ENCODE data around the gene LSM14B. TPM values are rescaled to one million over a fixed set of nuclear protein-coding genes. Genes with fewer than 3 reads are reported as not detected.

The LSM14B gene
- total and polyA plus RNA-seq, 4 donors = 14.5 to 29.5 (median 19.9) TPM

DNA sequence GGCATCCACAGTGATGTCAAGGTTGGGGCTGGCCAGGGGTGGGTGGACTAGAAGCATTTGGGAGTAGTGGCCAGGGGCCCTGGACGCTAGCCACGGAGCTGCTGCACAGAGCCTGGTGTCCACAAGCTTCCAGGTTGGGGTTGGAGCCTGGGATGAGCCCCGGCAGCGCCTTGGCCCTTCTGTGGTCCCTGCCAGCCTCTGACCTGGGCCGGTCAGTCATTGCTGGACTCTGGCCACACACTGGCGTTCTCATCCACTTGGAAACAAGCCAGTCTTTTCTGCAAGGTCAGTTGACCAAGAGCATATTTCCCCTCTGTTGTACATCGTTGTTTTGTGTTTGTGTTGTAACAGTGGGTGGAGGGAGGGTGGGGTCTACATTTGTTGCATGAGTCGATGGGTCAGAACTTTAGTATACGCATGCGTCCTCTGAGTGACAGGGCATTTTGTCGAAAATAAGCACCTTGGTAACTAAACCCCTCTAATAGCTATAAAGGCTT lies 12.5 kb downstream of the LSM14B start:
- H3K27me3 ChIP-seq (ENCODE audit: control insufficient read depth in 1 of 2, insufficient read depth in 2 of 2, low read length in 1 of 2) = no peaks in the 10 kb centered on the region
- H3K4me1 ChIP-seq (ENCODE audit: control insufficient read depth in 1 of 2, insufficient read depth in 2 of 2, low read length in 2 of 2) = no peaks in the 10 kb centered on the region
- peak in 1 of 2 donors; percentile 78 for DNase-seq
- H3K4me3 ChIP-seq (ENCODE audit: low read length in 2 of 2) = no peak overlapping the region
- no peak for ATAC-seq (ENCODE audit: low FRiP score)
- no peak overlapping the region for H3K27ac ChIP-seq (ENCODE audit: low read depth in 1 of 2, low read length in 2 of 2)
- WGBS, 2 donors = 51 to 53% methylated on average over 11 of the region's 11 CpGs
- intact Hi-C loops (cut with DNase I) = loop anchor here (1.0 to 5.0 kb wide), 4 partner anchors 9 to 122 kb away; partner anchors contain the start of gene TAF4 (in 2 of the 2)
- peaks cover 0 to 30% of the 10 kb centered on the region in 2 donors for H3K36me3 ChIP-seq (ENCODE audit: control insufficient read depth in 1 of 2, insufficient read depth in 2 of 2, low read length in 1 of 2)
- no peaks in the 10 kb centered on the region for H3K9me3 ChIP-seq (ENCODE audit: control insufficient read depth, low read length)

DNA sequence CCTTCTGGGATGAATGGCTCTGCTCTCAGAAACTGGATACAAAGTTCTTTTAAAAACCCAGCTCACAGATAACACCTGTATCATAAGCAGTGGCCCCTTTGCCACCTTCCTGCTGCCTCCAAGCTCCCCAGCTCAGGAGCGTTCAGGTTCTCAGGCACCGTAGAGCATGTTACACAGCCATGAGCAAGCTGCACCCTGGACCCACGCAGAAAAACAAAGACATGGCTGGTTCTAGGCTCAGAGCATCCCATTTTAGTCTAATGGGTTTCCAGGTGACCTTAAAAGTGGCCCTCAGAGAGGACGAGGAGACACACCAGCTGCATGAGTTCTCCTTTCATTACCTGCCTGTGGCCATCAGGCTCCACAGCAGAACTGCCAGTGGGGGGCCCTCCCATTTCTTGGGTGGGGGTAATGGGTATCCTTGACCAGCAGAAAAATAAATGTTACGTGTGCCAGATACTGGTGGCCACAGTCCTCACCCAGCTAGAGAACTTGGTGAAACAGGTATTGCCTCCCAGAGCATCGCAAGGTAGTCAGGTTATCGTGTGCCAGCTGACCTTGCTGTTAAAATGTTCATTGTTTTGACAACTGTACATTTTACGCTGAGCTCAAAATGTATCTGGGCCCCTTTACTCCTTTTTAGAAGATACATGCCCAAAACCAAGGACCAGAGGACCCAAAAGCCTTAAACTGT lies 13.4 kb downstream of the LSM14B start:
- Histone ChIP-seq H3K4me1 (ENCODE audit: control insufficient read depth in 1 of 2, insufficient read depth in 2 of 2, low read length in 2 of 2) (no peaks in the 10 kb centered on the region), H3K27me3 (ENCODE audit: control insufficient read depth in 1 of 2, insufficient read depth in 2 of 2, low read length in 1 of 2) (no peaks in the 10 kb centered on the region), H3K4me3 (ENCODE audit: low read length in 2 of 2) (no peak overlapping the region), H3K27ac (ENCODE audit: low read depth in 1 of 2, low read length in 2 of 2) (no peak overlapping the region), H3K36me3 (ENCODE audit: control insufficient read depth in 1 of 2, insufficient read depth in 2 of 2, low read length in 1 of 2) (peaks cover 0 to 29% of the 10 kb centered on the region in 2 donors), H3K9me3 (ENCODE audit: control insufficient read depth, low read length) (no peaks in the 10 kb centered on the region)
- WGBS, 2 donors = 83 to 84% methylated on average over 8 of the region's 8 CpGs
- intact Hi-C loops (cut with DNase I) = loop anchor here (2.0 to 5.0 kb wide), 4 partner anchors 68 to 125 kb away; partner anchors contain the start of gene TAF4 (in 2 of the 2)
- DNase-seq (no peak), ATAC-seq (ENCODE audit: low FRiP score) (no peak)

DNA sequence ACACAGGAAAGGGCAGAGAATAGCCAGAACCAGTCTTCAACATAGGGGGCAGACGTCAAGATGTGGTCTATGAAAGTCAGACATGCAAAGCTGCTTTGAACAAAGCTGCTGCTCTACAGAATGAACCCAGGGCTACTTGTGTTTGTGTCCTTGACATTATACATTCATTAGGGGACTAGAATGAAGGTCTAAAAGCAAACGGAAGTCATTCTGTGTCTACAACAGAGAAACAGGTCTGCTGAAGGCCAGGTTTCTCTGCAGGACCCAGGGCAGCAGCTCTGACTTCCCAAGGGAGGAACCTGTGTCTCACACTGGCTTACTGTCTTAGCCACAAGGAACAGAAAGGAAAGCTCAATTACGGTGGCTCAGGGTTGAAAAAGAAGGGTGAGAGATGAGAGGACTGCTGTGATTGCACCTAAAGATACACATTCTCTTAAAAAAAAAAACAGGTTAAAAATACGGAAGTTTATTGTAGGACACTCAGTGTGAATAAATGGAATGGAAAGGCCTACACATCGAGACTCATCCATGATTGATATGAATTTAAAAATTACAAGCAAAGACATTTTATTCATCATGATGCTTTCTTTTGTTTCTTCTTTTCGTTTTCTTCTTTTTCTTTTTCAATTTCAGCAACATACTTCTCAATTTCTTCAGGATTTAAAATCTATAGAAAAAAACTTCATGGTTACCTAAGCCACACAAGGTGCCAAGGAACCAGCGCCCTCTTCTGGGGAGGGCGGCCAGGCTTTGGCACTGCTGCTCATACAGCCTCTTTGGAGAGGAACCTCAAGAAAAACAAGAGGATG lies 14.2 kb downstream of the LSM14B start:
- Histone ChIP-seq H3K27ac (ENCODE audit: low read depth in 1 of 2, low read length in 2 of 2) (no peak overlapping the region), H3K9me3 (ENCODE audit: control insufficient read depth, low read length) (no peaks in the 10 kb centered on the region), H3K36me3 (ENCODE audit: control insufficient read depth in 1 of 2, insufficient read depth in 2 of 2, low read length in 1 of 2) (peaks cover 0 to 24% of the 10 kb centered on the region in 2 donors), H3K4me1 (ENCODE audit: control insufficient read depth in 1 of 2, insufficient read depth in 2 of 2, low read length in 2 of 2) (no peaks in the 10 kb centered on the region), H3K27me3 (ENCODE audit: control insufficient read depth in 1 of 2, insufficient read depth in 2 of 2, low read length in 1 of 2) (no peaks in the 10 kb centered on the region), H3K4me3 (ENCODE audit: low read length in 2 of 2) (no peak overlapping the region)
- WGBS, 2 donors = 43 to 45% methylated on average over 8 of the region's 8 CpGs
- peak; percentile 61 for ATAC-seq (ENCODE audit: low FRiP score)
- peak; percentile 74 to 86 for DNase-seq
- intact Hi-C loops (cut with DNase I) = loop anchor here (2.0 to 5.0 kb wide), 4 partner anchors 69 to 126 kb away; partner anchors contain the start of gene TAF4 (in 2 of the 2)

DNA sequence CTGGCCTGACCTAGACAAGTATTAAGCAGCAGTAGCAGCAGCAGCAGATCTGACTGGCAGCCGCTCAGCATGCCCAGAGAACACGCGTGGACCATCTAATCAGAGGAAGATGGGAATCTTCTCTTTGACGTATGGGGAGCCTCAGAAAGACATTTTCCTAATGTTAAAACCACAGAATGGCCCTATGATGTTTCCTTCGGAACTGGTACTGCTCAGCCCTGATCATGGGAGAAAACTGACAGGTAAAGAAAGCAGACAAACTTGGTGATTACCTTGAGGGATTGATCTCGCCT lies 14.8 kb downstream of the LSM14B start:
- intact Hi-C loops (cut with DNase I) = loop anchor here (2.0 to 5.0 kb wide), 4 partner anchors 70 to 126 kb away; partner anchors contain the start of gene TAF4 (in 2 of the 2)
- no peak overlapping the region for H3K4me3 ChIP-seq (ENCODE audit: low read length in 2 of 2)
- WGBS, 2 donors = 64 to 66% methylated on average over 6 of the region's 6 CpGs
- no peak for ATAC-seq (ENCODE audit: low FRiP score)
- no peak for DNase-seq
- H3K9me3 ChIP-seq (ENCODE audit: control insufficient read depth, low read length) = no peaks in the 10 kb centered on the region
- no peaks in the 10 kb centered on the region for H3K27me3 ChIP-seq (ENCODE audit: control insufficient read depth in 1 of 2, insufficient read depth in 2 of 2, low read length in 1 of 2)
- H3K4me1 ChIP-seq (ENCODE audit: control insufficient read depth in 1 of 2, insufficient read depth in 2 of 2, low read length in 2 of 2) = no peaks in the 10 kb centered on the region
- peaks cover 0 to 20% of the 10 kb centered on the region in 2 donors for H3K36me3 ChIP-seq (ENCODE audit: control insufficient read depth in 1 of 2, insufficient read depth in 2 of 2, low read length in 1 of 2)
- H3K27ac ChIP-seq (ENCODE audit: low read depth in 1 of 2, low read length in 2 of 2) = no peak overlapping the region

DNA sequence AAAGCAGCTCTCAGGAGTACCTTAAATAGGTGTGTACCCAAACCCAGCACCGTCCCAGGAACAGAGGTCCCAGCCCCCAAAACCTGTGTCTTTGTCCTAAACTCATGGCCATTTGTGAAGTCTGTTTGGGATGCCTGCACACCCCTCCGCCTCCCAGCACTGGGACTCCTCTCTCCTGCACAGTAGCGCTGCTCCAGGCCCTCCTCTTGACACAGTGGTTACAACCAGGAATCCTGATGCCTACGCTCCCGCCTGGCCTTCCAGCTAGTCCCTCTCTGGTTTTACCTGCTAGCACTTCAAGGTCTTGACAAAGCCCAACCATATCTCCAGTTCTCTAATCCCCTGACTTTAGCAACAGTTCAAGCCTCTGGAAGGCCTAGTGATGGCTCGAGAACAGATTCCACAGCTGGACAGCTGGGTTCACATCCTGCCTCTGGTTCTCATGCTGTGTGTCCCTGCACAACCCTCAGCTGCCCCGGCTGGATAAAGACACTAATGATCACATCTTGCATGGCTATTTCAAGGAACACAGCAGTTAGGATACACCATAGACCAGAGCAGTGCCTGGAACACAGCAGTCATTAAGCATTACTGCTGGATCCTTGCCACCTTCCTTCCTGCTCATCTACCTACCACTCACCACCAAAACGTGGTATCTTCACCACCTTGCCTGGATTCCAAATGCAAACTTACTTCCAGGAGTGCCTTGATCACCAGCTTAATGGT lies 15.4 kb downstream of the LSM14B start:
- DNase-seq = no peak
- Histone ChIP-seq H3K27me3 (ENCODE audit: control insufficient read depth in 1 of 2, insufficient read depth in 2 of 2, low read length in 1 of 2) (no peaks in the 10 kb centered on the region), H3K4me1 (ENCODE audit: control insufficient read depth in 1 of 2, insufficient read depth in 2 of 2, low read length in 2 of 2) (no peaks in the 10 kb centered on the region), H3K27ac (ENCODE audit: low read depth in 1 of 2, low read length in 2 of 2) (no peak overlapping the region), H3K4me3 (ENCODE audit: low read length in 2 of 2) (no peak overlapping the region), H3K36me3 (ENCODE audit: control insufficient read depth in 1 of 2, insufficient read depth in 2 of 2, low read length in 1 of 2) (peaks cover 0 to 20% of the 10 kb centered on the region in 2 donors), H3K9me3 (ENCODE audit: control insufficient read depth, low read length) (no peaks in the 10 kb centered on the region)
- intact Hi-C loops (cut with DNase I) = loop anchor here (2.0 to 5.0 kb wide), 4 partner anchors 70 to 127 kb away; partner anchors contain the start of gene TAF4 (in 2 of the 2)
- no peak for ATAC-seq (ENCODE audit: low FRiP score)
- WGBS, 2 donors = 79 to 83% methylated on average over 8 of the region's 8 CpGs

DNA sequence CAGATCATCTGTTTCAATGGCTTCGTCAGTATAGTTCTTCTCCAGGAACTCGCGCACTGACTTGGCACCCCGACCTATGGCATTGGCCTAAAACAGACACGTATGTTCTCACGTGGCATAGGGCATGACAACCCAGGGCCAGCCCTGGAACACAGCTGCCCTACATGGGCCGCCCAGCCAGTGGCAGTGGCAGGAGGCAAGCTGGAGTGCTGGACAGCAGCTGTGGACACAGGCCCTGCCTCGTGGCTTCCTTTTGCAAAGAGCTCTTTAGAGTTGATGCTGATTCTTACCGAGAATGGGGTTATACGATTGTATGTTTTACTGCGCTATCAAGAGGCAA lies 15.9 kb downstream of the LSM14B start:
- WGBS, 2 donors = 75 to 86% methylated on average over 11 of the region's 11 CpGs
- H3K4me1 ChIP-seq (ENCODE audit: control insufficient read depth in 1 of 2, insufficient read depth in 2 of 2, low read length in 2 of 2) = no peaks in the 10 kb centered on the region
- H3K9me3 ChIP-seq (ENCODE audit: control insufficient read depth, low read length) = no peaks in the 10 kb centered on the region

DNA sequence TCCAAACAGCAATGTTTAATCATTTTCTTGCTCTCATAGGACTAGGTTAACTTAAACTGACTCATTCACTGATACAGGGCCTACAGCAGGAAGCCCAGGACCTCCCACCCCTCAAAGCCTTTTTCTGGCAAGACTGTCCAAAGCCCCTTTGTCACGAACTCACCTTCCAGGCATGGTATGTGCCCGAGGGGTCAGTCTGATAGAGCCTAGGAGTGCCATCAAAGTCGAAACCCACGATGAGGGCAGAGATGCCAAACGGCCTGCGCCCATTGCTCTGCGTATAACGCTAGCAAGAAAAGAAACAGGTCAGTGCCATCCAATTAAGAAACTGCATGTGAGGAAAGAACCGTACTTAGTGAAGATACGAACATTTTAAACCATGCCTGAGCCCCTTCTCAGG lies 16.6 kb downstream of the LSM14B start:
- H3K27me3 ChIP-seq (ENCODE audit: control insufficient read depth in 1 of 2, insufficient read depth in 2 of 2, low read length in 1 of 2) = no peaks in the 10 kb centered on the region
- intact Hi-C loops (cut with DNase I) = loop anchor here (5.0 kb wide), 3 partner anchors 72 to 127 kb away; partner anchors contain the start of gene TAF4 (in 2 of the 2)
- H3K9me3 ChIP-seq (ENCODE audit: control insufficient read depth, low read length) = no peaks in the 10 kb centered on the region
- 85 to 88% methylated on average over 10 of the region's 10 CpGs for WGBS, 2 donors
- peaks cover 0 to 18% of the 10 kb centered on the region in 2 donors for H3K36me3 ChIP-seq (ENCODE audit: control insufficient read depth in 1 of 2, insufficient read depth in 2 of 2, low read length in 1 of 2)
- no peak overlapping the region for H3K27ac ChIP-seq (ENCODE audit: low read depth in 1 of 2, low read length in 2 of 2)
- no peak for DNase-seq
- H3K4me3 ChIP-seq (ENCODE audit: low read length in 2 of 2) = no peak overlapping the region
- no peaks in the 10 kb centered on the region for H3K4me1 ChIP-seq (ENCODE audit: control insufficient read depth in 1 of 2, insufficient read depth in 2 of 2, low read length in 2 of 2)
- no peak for ATAC-seq (ENCODE audit: low FRiP score)

More for the DNA sequence above, 15.9 kb downstream of the LSM14B start:
- intact Hi-C loops (cut with DNase I) = loop anchor here (5.0 kb wide), 3 partner anchors 71 to 126 kb away; partner anchors contain the start of gene TAF4 (in 2 of the 2)
- Histone ChIP-seq H3K36me3 (ENCODE audit: control insufficient read depth in 1 of 2, insufficient read depth in 2 of 2, low read length in 1 of 2) (peaks cover 0 to 20% of the 10 kb centered on the region in 2 donors), H3K27ac (ENCODE audit: low read depth in 1 of 2, low read length in 2 of 2) (no peak overlapping the region), H3K27me3 (ENCODE audit: control insufficient read depth in 1 of 2, insufficient read depth in 2 of 2, low read length in 1 of 2) (no peaks in the 10 kb centered on the region), H3K4me3 (ENCODE audit: low read length in 2 of 2) (no peak overlapping the region)
- DNase-seq (no peak), ATAC-seq (ENCODE audit: low FRiP score) (no peak)

- 85 to 91% methylated on average over 12 to 13 of the region's 13 CpGs for WGBS, 2 donors
- H3K4me1 ChIP-seq (ENCODE audit: control insufficient read depth in 1 of 2, insufficient read depth in 2 of 2, low read length in 2 of 2) = no peaks in the 10 kb centered on the region
- no peaks in the 10 kb centered on the region for H3K9me3 ChIP-seq (ENCODE audit: control insufficient read depth, low read length)
- no peaks in the 10 kb centered on the region for H3K27me3 ChIP-seq (ENCODE audit: control insufficient read depth in 1 of 2, insufficient read depth in 2 of 2, low read length in 1 of 2)
- ATAC-seq (ENCODE audit: low FRiP score) (no peak), DNase-seq (no peak)
- peaks cover 0 to 16% of the 10 kb centered on the region in 2 donors for H3K36me3 ChIP-seq (ENCODE audit: control insufficient read depth in 1 of 2, insufficient read depth in 2 of 2, low read length in 1 of 2)
- H3K4me3 ChIP-seq (ENCODE audit: low read length in 2 of 2) = no peak overlapping the region
- intact Hi-C loops (cut with DNase I) = loop anchor here (5.0 kb wide), 4 partner anchors 43 to 127 kb away; partner anchors contain the start of genes TAF4 (in 2 of the 2) and MTG2 (in 1 of the 2)
- H3K27ac ChIP-seq (ENCODE audit: low read depth in 1 of 2, low read length in 2 of 2) = no peak overlapping the region
Observed at GRCh38 chr20:62139636-62140035, 17.4 kb downstream of the LSM14B start.
